Measurements from ENCODE around the gene C11orf86. TPM values are rescaled to one million over a fixed set of nuclear protein-coding genes. Genes with fewer than 3 reads are reported as not detected.
A peak's percentile ranks its signal among the peaks of the same experiment; 100 is the strongest.

C11orf86 gene
- total and polyA plus RNA-seq, 2 of the 8 experiments (the other 6 are each of a cell fraction or from before 2014, with no cell fraction given): 0.91 to 0.97 TPM

DNA sequence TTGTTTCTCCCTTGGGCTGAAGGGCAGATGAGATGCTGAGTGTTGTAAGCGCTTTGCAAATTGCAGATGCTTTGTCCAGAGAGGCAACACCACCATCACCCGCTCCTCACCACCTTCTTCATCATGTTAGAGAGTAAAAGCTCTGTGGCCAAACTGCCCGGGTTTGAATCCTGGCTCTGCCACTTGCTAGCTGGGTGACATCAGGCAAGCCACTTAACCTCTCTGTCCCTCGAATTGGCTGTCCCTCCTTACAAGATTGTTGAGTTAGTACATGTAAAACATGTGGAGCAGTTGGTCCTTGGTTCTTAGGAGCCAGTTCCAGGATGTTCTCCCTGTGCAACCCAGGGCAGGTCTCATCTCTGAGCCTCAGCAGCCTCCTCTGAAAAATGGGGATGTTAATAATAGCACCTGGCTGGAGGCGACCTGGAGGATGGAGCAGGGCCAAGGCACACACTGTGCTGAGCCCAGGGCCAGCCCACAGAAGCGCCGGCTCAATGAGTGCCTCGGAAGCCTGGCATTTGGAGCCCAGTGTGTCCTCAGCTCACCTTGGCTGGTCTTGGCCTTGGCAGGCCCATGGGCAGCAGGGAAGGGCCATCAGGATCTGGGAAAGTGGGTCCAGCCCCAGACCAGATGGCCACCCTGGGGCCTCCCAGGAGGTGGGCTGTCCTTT is 10.5 kb downstream of the C11orf86 start:
- Histone ChIP-seq H2AK5ac (ENCODE audit: low read depth, low read length) (0 out of 2 replicates have a peak overlapping the region, but pooled peaks have one; percentile 93), H3K14ac (ENCODE audit: insufficient read length) (no peak overlapping the region), H4K8ac (ENCODE audit: extremely low read depth, insufficient read depth, low read length) (no peak overlapping the region; the same call in 1 of the 2 replicates), H3K4me2 (ENCODE audit: insufficient read depth in 1 of 2, low read depth in 2 of 2, low read length in 2 of 2) (no peak overlapping the region), H3K79me2 (ENCODE audit: control insufficient read depth in 1 of 2, insufficient read depth in 2 of 2, low read length in 2 of 2) (no peaks in the 10 kb centered on the region), H3K79me1 (ENCODE audit: low read depth, low read length) (no peaks in the 10 kb centered on the region), H2AFZ (ENCODE audit: low read length) (no peak overlapping the region), H3K9ac (replicated peaks in 1 of 4; ENCODE audit: extremely low read depth in 1 of 4, low read depth in 3 of 4, low read length in 3 of 4) (no peak overlapping the region), H3K4me1 (replicated peaks in 1 of 4; ENCODE audit: control insufficient read depth in 3 of 4, insufficient read depth in 4 of 4, low read length in 3 of 4) (peaks cover 0 to 6% (median 5%) of the 10 kb centered on the region in 4 experiments; a peak in 6 of 7 replicates), H2BK120ac (replicated peaks; ENCODE audit: low read depth, low read length) (no peak overlapping the region), H3K23ac (ENCODE audit: insufficient read length) (no peak overlapping the region), H4K20me1 (replicated peaks in 1 of 2; ENCODE audit: control insufficient read depth in 1 of 2, insufficient read depth in 2 of 2, low read length in 2 of 2) (no peaks in the 10 kb centered on the region), H3K4me3 (ENCODE audit: extremely low read depth in 1 of 4, insufficient read depth in 2 of 4, low read depth in 3 of 4, low read length in 4 of 4) (no peak overlapping the region), H3K27me3 (replicated peaks in 1 of 4; ENCODE audit: control insufficient read depth in 3 of 4, extremely low read depth in 1 of 4, insufficient read depth in 3 of 4, low read length in 3 of 4) (no peaks in the 10 kb centered on the region), H3K9me3 (ENCODE audit: insufficient read depth in 2 of 2, low read depth in 1 of 2, low read length in 1 of 2) (no peaks in the 10 kb centered on the region), H3K27ac (ENCODE audit: low read depth, low read length) (no peak overlapping the region), H3K23me2 (ENCODE audit: low read depth, low read length) (no peaks in the 10 kb centered on the region), H2BK12ac (ENCODE audit: low read depth, low read length) (peak overlapping the region; percentile 94; the same call in 1 of the 2 replicates), H4K91ac (replicated peaks; ENCODE audit: insufficient read length, low read length) (no peak overlapping the region), H4K5ac (ENCODE audit: insufficient read length, low read depth, low read length) (no peak overlapping the region), H3K56ac (replicated peaks; ENCODE audit: insufficient read length, low read depth, low read length) (no peak overlapping the region), H3K36me3 (ENCODE audit: control insufficient read depth in 2 of 4, insufficient read depth in 4 of 4, low read length in 3 of 4) (no peaks in the 10 kb centered on the region), H2BK15ac (ENCODE audit: low read length) (no peak overlapping the region), H2BK20ac (ENCODE audit: low read length) (peak overlapping the region; percentile 86; the same call in 1 of the 2 replicates), H3K4ac (replicated peaks; ENCODE audit: insufficient read length, low read depth, low read length) (no peak overlapping the region), H3K18ac (ENCODE audit: extremely low read depth, low read length) (no peak overlapping the region), H2BK5ac (ENCODE audit: low read depth, low read length) (no peak overlapping the region; the same call in 1 of the 2 replicates)
- POLR2A ChIA-PET (ENCODE audit: partially characterized antibody): interaction anchor here (0.8 to 4.0 kb wide), 2 partner anchors 9 to 19 kb away, joined by 3 to 14 read pairs; partner anchors contain the start of gene C11orf86
- no peak for FAIRE-seq
- WGBS, 2 experiments (ENCODE audit: extremely low coverage in 1 of 2, insufficient coverage in 1 of 2, insufficient read length in 1 of 2, insufficient replicate concordance in 2 of 2, low coverage in 1 of 2, low lambda C conversion rate in 2 of 2, missing lambda C conversion rate in 1 of 2): 89% methylated on average over 8 of the region's 8 CpGs; no CpG with 5 or more reads in 1 of the 2 experiments
- DNase-seq (ENCODE audit: low read depth in 1 of 2, low spot score in 2 of 2): no peak
- CTCF ChIA-PET (ENCODE audit: partially characterized antibody): interaction anchor here (0.6 to 5.6 kb wide), 8 partner anchors 9 to 133 kb away, joined by 3 to 45 read pairs (median 5); partner anchors contain the start of gene C11orf86
- TF ChIP-seq EP300 (IDR thresholded peaks at IDR 0.05; ENCODE audit: borderline replicate concordance in 1 of 2, low read depth in 2 of 2, low read length in 2 of 2): no peak
- TF ChIP-seq RBBP5 (IDR thresholded peaks at IDR 0.05; ENCODE audit: borderline replicate concordance, low read depth, low read length): no peak
- TF ChIP-seq, protein P1, sequence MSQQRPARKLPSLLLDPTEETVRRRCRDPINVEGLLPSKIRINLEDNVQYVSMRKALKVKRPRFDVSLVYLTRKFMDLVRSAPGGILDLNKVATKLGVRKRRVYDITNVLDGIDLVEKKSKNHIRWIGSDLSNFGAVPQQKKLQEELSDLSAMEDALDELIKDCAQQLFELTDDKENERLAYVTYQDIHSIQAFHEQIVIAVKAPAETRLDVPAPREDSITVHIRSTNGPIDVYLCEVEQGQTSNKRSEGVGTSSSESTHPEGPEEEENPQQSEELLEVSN (IDR thresholded peaks at IDR 0.05): no peak
- no peak for TF ChIP-seq TEAD4 (IDR thresholded peaks at IDR 0.05; ENCODE audit: low read depth, low read length)
- no peak for TF ChIP-seq HDAC6 (IDR thresholded peaks at IDR 0.05; ENCODE audit: low read depth, low read length)
- no peak for TF ChIP-seq TCF12 (IDR thresholded peaks at IDR 0.05; ENCODE audit: low read depth, low read length)
- TF ChIP-seq CBX5 (IDR thresholded peaks at IDR 0.05; ENCODE audit: low read depth, low read length): no peak
- no peak for TF ChIP-seq SIX5 (IDR thresholded peaks at IDR 0.05; ENCODE audit: low read depth, low read length)
- TF ChIP-seq SUZ12 (IDR thresholded peaks at IDR 0.05; ENCODE audit: low read length): no peak
- TF ChIP-seq EZH2 (IDR thresholded peaks at IDR 0.05; ENCODE audit: low read depth, low read length, severe bottlenecking): no peak
